Adipocyte (in vitro differentiated cells): Measurements from ENCODE around the gene RAPH1.
"Not testable (repeated sequence)": the region's sequence is repeated elsewhere in the genome, so short reads cannot be mapped to it uniquely, and the experiment has no call there.

Source experiments
- DNase-seq: peaks from one replicate; pipeline ENCODE4 v3.0.0-alpha.2; 2015; ENCODE audit warnings: low read depth
- H3K27me3 ChIP-seq: replicated peaks from 2 replicates; pipeline ENCODE4 v1.7.0; 2013; ENCODE audit warnings: mild to moderate bottlenecking, low read length, moderate library complexity; ENCODE audit not compliant: control insufficient read depth, insufficient read depth
- H3K36me3 ChIP-seq: 2 replicates; pipeline ENCODE4 v1.7.0; 2013; ENCODE audit warnings: low read length, mild to moderate bottlenecking, moderate library complexity; ENCODE audit not compliant: control insufficient read depth, insufficient read depth, severe bottlenecking
- H3K4me1 ChIP-seq: 2 replicates; pipeline ENCODE4 v1.7.0; 2013; ENCODE audit warnings: mild to moderate bottlenecking, low read length, moderate library complexity; ENCODE audit not compliant: control insufficient read depth, insufficient read depth
- H3K4me3 ChIP-seq: 2 replicates; pipeline ENCODE4 v1.7.0; 2013; ENCODE audit warnings: mild to moderate bottlenecking, low read length, moderate library complexity
- H3K9ac ChIP-seq: 2 replicates; pipeline ENCODE4 v1.7.0; 2013; ENCODE audit warnings: mild to moderate bottlenecking, low read length, moderate library complexity
- H3K9me3 ChIP-seq: 2 replicates; pipeline ENCODE4 v1.7.0; 2013; ENCODE audit warnings: mild to moderate bottlenecking, low read length, moderate library complexity; ENCODE audit not compliant: control insufficient read depth

Gene RAPH1

DNA sequence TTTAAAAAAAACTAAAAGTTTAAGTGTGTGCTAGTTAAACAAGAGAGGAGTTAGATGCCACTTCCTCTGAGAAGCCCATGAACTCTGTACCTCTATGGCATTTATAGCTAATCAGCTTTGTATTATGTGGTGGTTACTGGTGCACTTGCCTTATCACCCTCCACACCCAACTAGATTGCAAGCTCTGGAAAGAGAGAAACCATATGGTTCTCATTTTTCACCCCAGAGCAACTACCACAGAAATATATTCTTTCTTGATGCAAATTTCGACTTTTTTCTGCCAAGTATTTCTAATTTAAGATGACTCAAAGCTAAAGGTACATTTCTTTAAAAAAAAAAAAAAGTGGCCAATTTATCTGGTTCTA, 24.2 kb downstream of the RAPH1 start:
- no peaks in the 10 kb centered on the region for H3K27me3 ChIP-seq
- H3K36me3 ChIP-seq: no peaks in the 10 kb centered on the region
- DNase-seq: peak; percentile 56
- H3K9me3 ChIP-seq: no peaks in the 10 kb centered on the region
- H3K4me3 ChIP-seq: no peak overlapping the region
- H3K9ac ChIP-seq: no peak overlapping the region
- H3K4me1 ChIP-seq: no peaks in the 10 kb centered on the region

DNA sequence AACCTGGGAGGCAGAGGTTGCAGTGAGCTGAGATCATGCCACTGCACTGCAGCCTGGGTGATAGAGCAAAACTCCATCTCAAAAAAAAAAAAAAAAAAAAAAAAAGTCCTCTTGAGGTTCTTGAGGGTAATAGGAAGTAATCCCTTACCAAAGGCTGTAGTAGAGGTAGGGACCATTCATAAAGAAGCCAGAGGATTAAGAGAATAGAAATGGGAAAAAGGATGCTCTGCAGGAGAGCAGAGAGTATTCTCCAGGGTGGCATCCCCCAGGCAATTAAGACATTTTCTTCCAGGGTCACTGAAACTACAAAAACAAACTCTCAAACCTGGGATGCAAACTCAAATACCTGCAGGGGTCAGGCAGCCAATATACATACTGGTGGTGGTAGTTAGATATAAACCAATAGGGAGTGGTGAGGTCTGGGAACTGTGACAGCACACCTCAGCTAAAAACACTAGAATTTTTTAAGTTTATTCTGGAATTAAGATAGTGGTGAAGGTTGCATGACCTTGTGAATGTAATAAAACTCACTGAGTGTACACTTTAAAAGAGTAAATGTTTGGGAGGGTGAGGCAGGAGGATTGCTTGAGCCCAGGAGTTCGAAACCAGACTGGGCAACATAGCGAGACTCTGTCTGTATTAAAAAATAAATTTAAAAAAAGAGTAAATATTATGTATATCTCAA, 24.7 kb downstream of the RAPH1 start:
- H3K36me3 ChIP-seq: no peaks in the 10 kb centered on the region
- DNase-seq: no peak
- H3K9ac ChIP-seq: no peak overlapping the region
- H3K4me3 ChIP-seq: no peak overlapping the region
- H3K4me1 ChIP-seq: no peaks in the 10 kb centered on the region
- no peaks in the 10 kb centered on the region for H3K27me3 ChIP-seq
- no peaks in the 10 kb centered on the region for H3K9me3 ChIP-seq

DNA sequence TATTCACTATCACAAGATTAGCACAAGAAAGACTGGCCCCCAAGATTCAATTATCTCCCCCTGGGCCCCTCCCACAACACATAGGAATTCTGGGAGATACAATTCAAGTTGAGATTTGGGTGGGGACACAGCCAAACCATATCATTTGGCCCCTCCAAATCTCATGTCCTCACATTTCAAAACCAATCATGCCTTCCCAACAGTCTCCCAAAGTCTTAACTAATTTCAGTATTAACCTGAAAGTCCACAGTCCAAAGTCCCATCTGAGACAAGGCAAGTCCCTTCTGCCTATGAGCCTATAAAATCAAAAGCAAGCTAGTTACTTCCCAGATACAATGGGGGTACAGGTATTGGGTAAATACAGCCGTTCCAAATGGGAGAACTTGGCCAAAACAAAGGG, 31.6 kb downstream of the RAPH1 start:
- H3K4me1 ChIP-seq, H3K27me3 ChIP-seq, H3K9me3 ChIP-seq, DNase-seq, H3K4me3 ChIP-seq, H3K9ac ChIP-seq, H3K36me3 ChIP-seq: not testable (repeated sequence)

- no peak for DNase-seq
- Histone ChIP-seq H3K9me3 (no peaks in the 10 kb centered on the region), H3K4me3 (no peak overlapping the region), H3K9ac (no peak overlapping the region), H3K36me3 (no peaks in the 10 kb centered on the region), H3K4me1 (peaks cover 15% of the 10 kb centered on the region), H3K27me3 (no peaks in the 10 kb centered on the region)
Measured at GRCh38 chr2:203501873-203502272, 33.2 kb downstream of the RAPH1 start.

GRCh38 chr2:203500951-203501350, 34.1 kb downstream of the RAPH1 start:
- no peaks in the 10 kb centered on the region for H3K27me3 ChIP-seq
- no peaks in the 10 kb centered on the region for H3K36me3 ChIP-seq
- H3K9me3 ChIP-seq: no peaks in the 10 kb centered on the region
- DNase-seq: no peak
- no peak overlapping the region for H3K9ac ChIP-seq
- no peak overlapping the region for H3K4me3 ChIP-seq
- H3K4me1 ChIP-seq: peaks cover 15% of the 10 kb centered on the region

DNA sequence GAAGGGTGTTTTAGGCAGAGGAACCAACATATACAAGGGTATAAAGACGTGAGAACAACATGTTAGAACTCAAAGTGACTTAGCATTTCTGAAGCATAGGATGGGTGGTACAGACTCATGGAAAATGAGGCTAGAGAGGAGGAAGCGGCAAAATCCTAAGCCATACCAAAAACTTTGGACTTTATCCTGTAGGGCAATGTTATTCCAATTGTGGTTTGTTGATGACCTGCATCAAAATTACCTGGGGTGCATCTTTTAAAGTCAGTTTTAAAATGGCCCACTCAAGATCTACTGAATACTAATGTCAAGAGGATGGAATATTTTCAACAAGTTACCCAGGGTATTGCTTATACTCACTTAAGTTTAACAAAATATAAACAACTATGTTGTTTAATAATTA, 34.8 kb downstream of the RAPH1 start:
- H3K36me3 ChIP-seq: no peaks in the 10 kb centered on the region
- H3K27me3 ChIP-seq: no peaks in the 10 kb centered on the region

DNA sequence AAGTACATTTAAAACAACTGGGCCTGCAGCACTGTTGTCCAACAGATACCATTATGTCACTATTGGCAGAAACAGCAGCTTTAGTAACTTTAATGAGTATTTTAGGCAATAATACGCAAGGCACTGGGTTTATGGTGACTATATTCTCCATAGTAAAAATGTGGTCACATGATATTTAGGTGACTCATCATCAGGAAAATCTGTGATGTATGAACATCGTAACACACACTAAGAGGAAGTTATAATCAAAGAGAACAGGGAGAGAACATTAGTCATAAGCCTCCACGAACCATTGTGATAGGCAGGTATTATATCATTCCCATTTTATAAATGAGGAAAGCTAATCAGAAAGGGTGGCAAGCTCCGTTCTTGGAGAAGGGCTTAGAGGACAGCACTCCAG, 36.9 kb downstream of the RAPH1 start:
- peak overlapping the region; percentile 41 for H3K4me3 ChIP-seq
- no peak overlapping the region for H3K9ac ChIP-seq
- H3K36me3 ChIP-seq: peaks cover 12% of the 10 kb centered on the region
- H3K4me1 ChIP-seq: peaks cover 19% of the 10 kb centered on the region
- no peaks in the 10 kb centered on the region for H3K27me3 ChIP-seq
- DNase-seq: peak; percentile 43
- no peaks in the 10 kb centered on the region for H3K9me3 ChIP-seq

More for the DNA sequence above, 34.8 kb downstream of the RAPH1 start:
- no peak overlapping the region for H3K9ac ChIP-seq
- no peaks in the 10 kb centered on the region for H3K9me3 ChIP-seq
- H3K4me3 ChIP-seq: no peak overlapping the region
- peaks cover 15% of the 10 kb centered on the region for H3K4me1 ChIP-seq
- DNase-seq: no peak

DNA sequence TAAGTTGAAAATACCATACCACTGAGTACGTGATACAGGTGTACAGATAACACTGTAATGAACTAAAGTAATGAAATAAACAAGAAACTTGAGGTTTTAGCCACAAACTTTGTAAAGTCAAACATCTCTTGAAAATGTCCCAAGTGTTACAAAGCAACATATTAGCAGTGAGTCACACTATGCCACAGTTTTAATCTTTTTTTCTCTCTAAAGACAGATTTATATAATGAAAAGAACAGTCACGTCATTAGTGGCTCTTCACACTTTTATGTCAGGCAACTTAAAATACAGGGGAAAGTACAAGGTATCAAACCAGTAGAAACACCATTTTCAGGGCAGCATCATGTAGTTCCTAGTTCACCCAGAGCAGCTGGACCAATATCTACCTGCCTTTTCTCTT, 42.1 kb downstream of the RAPH1 start:
- peaks cover 32% of the 10 kb centered on the region for H3K36me3 ChIP-seq
- no peak overlapping the region for H3K4me3 ChIP-seq
- H3K9ac ChIP-seq: no peak overlapping the region
- no peak for DNase-seq
- H3K27me3 ChIP-seq: no peaks in the 10 kb centered on the region
- no peaks in the 10 kb centered on the region for H3K9me3 ChIP-seq
- peaks cover 23% of the 10 kb centered on the region for H3K4me1 ChIP-seq

DNA sequence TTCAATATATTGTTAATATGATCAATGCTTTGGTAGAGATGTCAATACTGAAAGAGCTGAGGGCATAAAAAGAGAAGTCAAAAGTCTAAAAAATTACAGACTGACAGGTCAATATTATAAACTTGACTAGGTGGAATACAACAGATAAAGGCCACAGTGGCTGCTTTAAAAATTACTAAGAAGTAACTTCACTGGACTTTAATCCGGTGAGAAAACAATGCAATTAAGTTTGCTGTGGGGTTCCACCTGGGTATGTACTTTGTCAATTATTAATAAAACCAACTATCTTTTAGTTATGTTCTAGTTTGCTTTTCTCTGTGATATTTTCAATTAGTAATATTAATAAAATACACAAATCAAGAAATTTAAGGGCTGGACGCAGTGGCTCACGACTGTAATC, 44.7 kb downstream of the RAPH1 start:
- DNase-seq: no peak
- peaks cover 15% of the 10 kb centered on the region for H3K4me1 ChIP-seq
- H3K4me3 ChIP-seq: no peak overlapping the region
- peaks cover 37% of the 10 kb centered on the region for H3K36me3 ChIP-seq
- no peaks in the 10 kb centered on the region for H3K9me3 ChIP-seq
- no peaks in the 10 kb centered on the region for H3K27me3 ChIP-seq
- no peak overlapping the region for H3K9ac ChIP-seq

- H3K4me1 ChIP-seq: peaks cover 15% of the 10 kb centered on the region
- no peak overlapping the region for H3K9ac ChIP-seq
- no peaks in the 10 kb centered on the region for H3K27me3 ChIP-seq
- no peak for DNase-seq
- H3K36me3 ChIP-seq: peaks cover 39% of the 10 kb centered on the region
- H3K4me3 ChIP-seq: no peak overlapping the region
- no peaks in the 10 kb centered on the region for H3K9me3 ChIP-seq
Measured at GRCh38 chr2:203489531-203489930, 45.6 kb downstream of the RAPH1 start.

DNA sequence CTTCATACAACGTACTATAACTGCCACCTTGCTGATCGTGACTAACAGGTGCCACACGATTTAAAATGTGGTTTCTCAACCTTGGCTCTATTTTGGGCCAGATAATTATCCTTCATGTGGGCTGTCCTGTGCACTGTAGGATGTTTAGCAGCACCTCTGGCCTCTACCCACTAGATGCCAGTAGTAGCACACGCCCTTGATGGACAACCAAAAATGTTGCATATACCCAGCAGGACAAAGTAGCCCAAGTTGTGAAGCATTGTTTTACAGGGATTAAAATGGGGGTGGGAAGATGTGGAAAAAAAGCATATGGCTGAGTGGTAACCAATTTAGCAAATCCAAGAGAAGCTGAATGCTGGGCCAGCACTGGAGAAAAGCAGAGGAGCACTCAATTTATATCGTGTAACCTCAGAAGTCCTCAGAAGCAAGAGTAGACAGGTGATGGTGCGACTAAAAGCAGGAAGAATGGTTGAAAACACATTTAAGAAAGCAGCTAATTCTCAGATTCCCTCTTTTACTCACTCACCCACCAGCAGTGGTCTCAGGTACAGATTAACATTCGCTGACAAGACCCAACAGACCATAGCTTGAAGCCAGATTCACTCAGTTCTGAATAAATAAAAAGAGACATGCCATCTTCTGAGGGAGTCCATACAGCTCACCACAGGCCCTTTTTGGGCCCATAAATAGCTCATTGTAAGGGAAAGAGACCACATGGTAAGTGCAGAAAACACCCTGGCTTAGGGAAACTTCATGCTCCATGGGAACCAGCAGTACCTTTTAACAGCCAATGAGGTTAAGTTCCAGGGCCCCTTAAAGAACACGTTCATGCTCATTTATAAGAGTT, 50.6 kb downstream of the RAPH1 start:
- H3K36me3 ChIP-seq: peaks cover 34% of the 10 kb centered on the region
- no peak overlapping the region for H3K9ac ChIP-seq
- DNase-seq: peak; percentile 42
- no peaks in the 10 kb centered on the region for H3K27me3 ChIP-seq
- no peaks in the 10 kb centered on the region for H3K4me1 ChIP-seq
- H3K4me3 ChIP-seq: no peak overlapping the region
- no peaks in the 10 kb centered on the region for H3K9me3 ChIP-seq
